Activated naive CD4-positive, alpha-beta T cell treated with anti-CD3 and anti-CD28 coated beads, Interleukin-2, amount 50 U/mL, for 16 hours (primary cell): ENCODE measurements around the gene STRN3.
"Not testable (repeated sequence)": the region's sequence is repeated elsewhere in the genome, so short reads cannot be mapped to it uniquely, and the experiment has no call there.

Experiments
- DNase-seq: peaks from one replicate; pipeline ENCODE4 v3.0.0-alpha.2; 2020

STRN3 gene

GRCh38 chr14:31026077-31026449 lies at the start of gene STRN3:
Gene STRN3, minus strand, starts transcription at chr14:31026379. Its CDS starts 194 bp downstream, at chr14:31026185.
- no peak for DNase-seq

GRCh38 chr14:31075144-31075543 lies 49.0 kb upstream of the STRN3 start:
- no peak for DNase-seq

- no peak for DNase-seq
Measured at GRCh38 chr14:31071151-31071550, 45.0 kb upstream of the STRN3 start.

- no peak for DNase-seq
Measured at GRCh38 chr14:31070431-31070830, 44.3 kb upstream of the STRN3 start.

GRCh38 chr14:31069343-31069742 lies 43.2 kb upstream of the STRN3 start:
- DNase-seq = no peak

- no peak for DNase-seq
Measured at GRCh38 chr14:31068235-31068634, 42.1 kb upstream of the STRN3 start.

GRCh38 chr14:31062908-31063307 lies 36.7 kb upstream of the STRN3 start:
- not testable (repeated sequence) for DNase-seq

- DNase-seq = no peak
Measured at GRCh38 chr14:31060253-31060875, 34.2 kb upstream of the STRN3 start.

- DNase-seq = no peak
Measured at GRCh38 chr14:31059152-31059924, 33.2 kb upstream of the STRN3 start.

GRCh38 chr14:31057701-31058364 lies 31.7 kb upstream of the STRN3 start:
- DNase-seq = no peak

GRCh38 chr14:31057035-31057434 lies 30.9 kb upstream of the STRN3 start:
- no peak for DNase-seq

GRCh38 chr14:31052905-31053586 lies 26.9 kb upstream of the STRN3 start:
- not testable (repeated sequence) for DNase-seq

- no peak for DNase-seq
Measured at GRCh38 chr14:31051511-31051910, 25.3 kb upstream of the STRN3 start.

GRCh38 chr14:31051023-31051422 lies 24.8 kb upstream of the STRN3 start:
- no peak for DNase-seq

GRCh38 chr14:31047503-31047902 lies 21.3 kb upstream of the STRN3 start:
- no peak for DNase-seq

- no peak for DNase-seq
Measured at GRCh38 chr14:31045501-31046080, 19.4 kb upstream of the STRN3 start.

- no peak for DNase-seq
Measured at GRCh38 chr14:31043379-31043778, 17.2 kb upstream of the STRN3 start.

- not testable (repeated sequence) for DNase-seq
Measured at GRCh38 chr14:31042893-31043292, 16.7 kb upstream of the STRN3 start.

- no peak for DNase-seq
Measured at GRCh38 chr14:31042300-31042699, 16.1 kb upstream of the STRN3 start.

GRCh38 chr14:31038521-31039166 lies 12.5 kb upstream of the STRN3 start:
- no peak for DNase-seq

- no peak for DNase-seq
Measured at GRCh38 chr14:31037709-31038221, 11.6 kb upstream of the STRN3 start.

- DNase-seq = no peak
Measured at GRCh38 chr14:31036552-31036951, 10.4 kb upstream of the STRN3 start.
